A673 (cell line): ENCODE data around the gene KRT73. TPM values are rescaled to one million over a fixed set of nuclear protein-coding genes. Genes with fewer than 3 reads are reported as not detected.

Source experiments
- BruUV-seq: library from RNA; stranded (reverse); fragments of 400-500 nt; replicated peaks from 2 replicates; lab custom pipeline; 2021; lab: Mats Ljungman, UMichigan
- CTCF ChIA-PET: fragments of 300-600 bp; sonication (Branson Sonifier 250); formaldehyde crosslinking; loops from one replicate; lab custom pipeline; 2022; ENCODE audit warnings: antibody characterized with exemption; lab: Charles Lee
- POLR2A ChIA-PET: fragments of 300-600 bp; sonication (Branson Sonifier 250); formaldehyde crosslinking; loops from one replicate; lab custom pipeline; 2022; ENCODE audit warnings: antibody characterized with exemption; ENCODE audit not compliant: low non-redundant PET; lab: Charles Lee
- DNase-seq: peaks from one replicate; pipeline ENCODE4 v3.0.0-alpha.2; 2015; ENCODE audit warnings: low spot score
- H3K27ac ChIP-seq: fragments of 200-600 bp; sonication (generic); 2 replicates; pipeline ENCODE4 v1.5.1; 2016; ENCODE audit warnings: mixed run types, low read depth, mild to moderate bottlenecking, mixed read lengths, antibody characterized with exemption, low read length; ENCODE audit not compliant: poor library complexity, severe bottlenecking
- H3K27me3 ChIP-seq: fragments of 200-600 bp; sonication (generic); replicated peaks from 2 replicates; pipeline ENCODE4 v1.6.1; 2017; ENCODE audit warnings: mixed run types, low read depth, mild to moderate bottlenecking, mixed read lengths, antibody characterized with exemption, low read length; ENCODE audit not compliant: insufficient read depth, poor library complexity
- H3K36me3 ChIP-seq: fragments of 200-600 bp; sonication (generic); 2 replicates; pipeline ENCODE4 v1.6.1; 2016; ENCODE audit warnings: mixed run types, mild to moderate bottlenecking, mixed read lengths, antibody characterized with exemption, low read length; ENCODE audit not compliant: insufficient read depth, poor library complexity, severe bottlenecking
- H3K4me1 ChIP-seq: fragments of 200-600 bp; sonication (generic); 2 replicates; pipeline ENCODE4 v1.6.1; 2017; ENCODE audit warnings: mixed run types, mild to moderate bottlenecking, mixed read lengths, antibody characterized with exemption, low read length; ENCODE audit not compliant: insufficient read depth, poor library complexity, severe bottlenecking
- H3K4me3 ChIP-seq: fragments of 200-600 bp; sonication (generic); 2 replicates; pipeline ENCODE4 v1.5.1; 2016; ENCODE audit warnings: low read depth, mixed run types, mild to moderate bottlenecking, mixed read lengths, low read length; ENCODE audit not compliant: poor library complexity, severe bottlenecking
- H3K9me3 ChIP-seq: fragments of 200-600 bp; sonication (generic); 2 replicates; pipeline ENCODE4 v1.6.1; 2016; ENCODE audit warnings: mixed run types, low read depth, mild to moderate bottlenecking, mixed read lengths, antibody characterized with exemption, low read length; ENCODE audit not compliant: poor library complexity, severe bottlenecking
- EZH2 ChIP-seq: fragments of 200-600 bp; sonication (generic); IDR thresholded peaks from 2 replicates; pipeline ENCODE4 v1.6.1; 2017; ENCODE audit warnings: borderline replicate concordance, low read depth, mild to moderate bottlenecking, mixed read lengths, antibody characterized with exemption, low read length; ENCODE audit not compliant: poor library complexity, severe bottlenecking
- intact Hi-C: fragments of 100-400 bp; cut with micrococcal nuclease; formaldehyde crosslinking; loops from one replicate; pipeline ENCODE4 v1.10.0; 2022; ENCODE audit not compliant: unreplicated experiment
- total RNA-seq: library from RNA; stranded (reverse); gene quantifications from 2 replicates; pipeline ENCODE4 v1.2.3, GENCODE V29; 2021
- TF ChIP-seq, protein P1 (sequence below): fragments of 300-800, 200-600 bp; sonication (generic); conservative IDR thresholded peaks from 2 replicates; pipeline ENCODE4 v1.5.1; 2017; ENCODE audit warnings: low read depth, mild to moderate bottlenecking, antibody characterized with exemption, low read length, moderate library complexity, mixed read lengths

KRT73 gene
- total RNA-seq, 1 experiment from 2014 or later, result not detected

- H3K4me3 ChIP-seq, result no peak overlapping the region
- H3K27me3 ChIP-seq, result no peaks in the 10 kb centered on the region
- intact Hi-C loops, result no loop called here
- H3K9me3 ChIP-seq, result no peaks in the 10 kb centered on the region
- DNase-seq, result no peak
- no peaks in the 10 kb centered on the region for H3K36me3 ChIP-seq
- no peaks in the 10 kb centered on the region for H3K4me1 ChIP-seq
- TF ChIP-seq, protein P1, sequence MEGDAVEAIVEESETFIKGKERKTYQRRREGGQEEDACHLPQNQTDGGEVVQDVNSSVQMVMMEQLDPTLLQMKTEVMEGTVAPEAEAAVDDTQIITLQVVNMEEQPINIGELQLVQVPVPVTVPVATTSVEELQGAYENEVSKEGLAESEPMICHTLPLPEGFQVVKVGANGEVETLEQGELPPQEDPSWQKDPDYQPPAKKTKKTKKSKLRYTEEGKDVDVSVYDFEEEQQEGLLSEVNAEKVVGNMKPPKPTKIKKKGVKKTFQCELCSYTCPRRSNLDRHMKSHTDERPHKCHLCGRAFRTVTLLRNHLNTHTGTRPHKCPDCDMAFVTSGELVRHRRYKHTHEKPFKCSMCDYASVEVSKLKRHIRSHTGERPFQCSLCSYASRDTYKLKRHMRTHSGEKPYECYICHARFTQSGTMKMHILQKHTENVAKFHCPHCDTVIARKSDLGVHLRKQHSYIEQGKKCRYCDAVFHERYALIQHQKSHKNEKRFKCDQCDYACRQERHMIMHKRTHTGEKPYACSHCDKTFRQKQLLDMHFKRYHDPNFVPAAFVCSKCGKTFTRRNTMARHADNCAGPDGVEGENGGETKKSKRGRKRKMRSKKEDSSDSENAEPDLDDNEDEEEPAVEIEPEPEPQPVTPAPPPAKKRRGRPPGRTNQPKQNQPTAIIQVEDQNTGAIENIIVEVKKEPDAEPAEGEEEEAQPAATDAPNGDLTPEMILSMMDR, result no peak
- CTCF ChIA-PET, result interaction anchor here (0.5 kb wide), 1 partner anchor 175 kb away, joined by 4 read pairs; no protein-coding TSS in a partner anchor
- POLR2A ChIA-PET, result no interaction called here
- BruUV-seq, result no TSS peak
- H3K27ac ChIP-seq, result no peak overlapping the region
These were observed 11.7 kb upstream of the KRT73 start for GRCh38 chr12:52630008-52630500.

DNA sequence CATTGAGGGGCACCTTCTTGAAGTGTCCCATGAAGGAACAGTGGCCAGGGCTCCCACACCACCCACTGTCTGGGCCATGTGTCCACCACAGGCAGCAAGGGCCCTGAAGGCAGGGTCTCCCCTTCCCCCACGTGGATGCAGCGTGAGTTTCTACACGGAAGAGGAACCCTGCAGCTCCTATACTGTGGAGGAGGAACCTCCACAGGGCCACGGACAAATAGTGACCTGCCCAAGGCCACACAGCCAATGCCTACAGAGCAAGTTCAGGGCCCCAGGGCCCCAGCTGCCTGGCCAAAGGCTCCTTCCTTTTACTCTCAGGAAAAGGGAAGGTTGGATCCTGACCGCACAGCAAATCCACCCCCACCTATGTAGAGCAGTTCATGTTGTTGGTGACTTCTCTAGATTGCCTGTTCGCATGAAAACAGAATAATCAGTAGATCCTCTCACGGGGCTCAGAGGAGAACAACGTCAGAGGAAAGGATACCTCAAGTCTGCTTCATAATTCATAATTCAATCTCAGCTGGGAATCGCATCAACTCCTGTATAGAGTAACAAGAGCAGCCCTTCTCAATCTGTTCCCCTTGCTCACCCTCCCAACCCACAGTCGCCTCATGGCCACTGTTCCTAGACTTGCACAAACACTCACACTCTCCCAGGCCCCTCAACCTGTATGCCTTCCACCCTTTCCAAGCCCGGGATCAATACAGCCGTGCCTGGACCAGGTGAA lies 11.1 kb upstream of the KRT73 start:
- POLR2A ChIA-PET, result no interaction called here
- CTCF ChIA-PET, result no interaction called here
- intact Hi-C loops, result no loop called here

DNA sequence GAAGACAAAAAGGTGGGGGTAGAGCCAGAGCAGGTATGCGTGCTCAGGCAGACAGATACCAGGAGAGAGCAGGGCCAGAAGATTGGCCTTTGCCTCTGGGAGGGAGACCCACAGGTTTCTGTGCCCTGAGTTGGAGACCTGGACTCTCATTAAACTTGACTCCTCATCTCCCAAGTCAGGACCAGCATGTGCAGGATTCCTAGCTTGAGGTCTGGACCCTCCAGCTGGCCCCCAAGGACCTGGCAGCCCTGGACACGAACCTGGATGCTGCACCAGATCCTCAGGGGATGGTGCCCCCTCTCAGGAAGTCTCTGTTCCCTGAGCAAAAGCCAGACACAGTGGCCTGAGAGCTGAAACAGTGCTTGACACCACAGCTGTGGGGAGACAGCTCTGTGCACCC lies 10.5 kb upstream of the KRT73 start:
- ChIA-PET POLR2A (no interaction called here), CTCF (no interaction called here)
- Histone ChIP-seq H3K36me3 (no peaks in the 10 kb centered on the region), H3K9me3 (no peaks in the 10 kb centered on the region), H3K4me3 (no peak overlapping the region), H3K27me3 (no peaks in the 10 kb centered on the region), H3K27ac (no peak overlapping the region), H3K4me1 (no peaks in the 10 kb centered on the region)
- intact Hi-C loops, result no loop called here
- DNase-seq, result no peak
- no peak for TF ChIP-seq EZH2
- TF ChIP-seq, protein P1, result no peak
- BruUV-seq, result no TSS peak

More for the DNA sequence above, 11.1 kb upstream of the KRT73 start:
- Histone ChIP-seq H3K4me1 (no peaks in the 10 kb centered on the region), H3K36me3 (no peaks in the 10 kb centered on the region), H3K9me3 (no peaks in the 10 kb centered on the region), H3K4me3 (no peak overlapping the region), H3K27ac (no peak overlapping the region), H3K27me3 (no peaks in the 10 kb centered on the region)
- no TSS peak for BruUV-seq
- TF ChIP-seq, protein P1, result no peak
- TF ChIP-seq EZH2, result no peak
- DNase-seq, result no peak
